Measurements from ENCODE around the gene ABHD2. TPM values are rescaled to one million over a fixed set of nuclear protein-coding genes. Genes with fewer than 3 reads are reported as not detected.

The ABHD2 gene
- total RNA-seq, 2 experiments from 2014 or later = 16.1 to 22.8 TPM

- Histone ChIP-seq H3K4me1 (ENCODE audit: insufficient read depth, low read length, poor library complexity, severe bottlenecking) (no peaks in the 10 kb centered on the region), H3K27ac (ENCODE audit: low read depth, low read length, poor library complexity, severe bottlenecking) (no peak overlapping the region), H3K4me3 (ENCODE audit: low read depth, low read length, poor library complexity, severe bottlenecking) (no peak overlapping the region), H2AFZ (ENCODE audit: low read length) (no peak overlapping the region), H3K9me3 (ENCODE audit: low read length) (no peaks in the 10 kb centered on the region), H3K79me2 (ENCODE audit: insufficient read depth, low read depth, low read length) (no peaks in the 10 kb centered on the region), H4K20me1 (ENCODE audit: insufficient read depth, low read length) (no peaks in the 10 kb centered on the region), H3K9me2 (ENCODE audit: insufficient read depth, low read length) (no peaks in the 10 kb centered on the region), H3K36me3 (ENCODE audit: insufficient read depth, low read length) (peaks cover 7% of the 10 kb centered on the region; the same call in 1 of the 2 replicates), H3K4me2 (ENCODE audit: low read length) (no peak overlapping the region)
- intact Hi-C loops (cut with micrococcal nuclease; ENCODE audit: unreplicated experiment) = loop anchor here (5.0 kb wide), 1 partner anchor 50 kb away; no protein-coding TSS in a partner anchor
- TF ChIP-seq, protein P1, sequence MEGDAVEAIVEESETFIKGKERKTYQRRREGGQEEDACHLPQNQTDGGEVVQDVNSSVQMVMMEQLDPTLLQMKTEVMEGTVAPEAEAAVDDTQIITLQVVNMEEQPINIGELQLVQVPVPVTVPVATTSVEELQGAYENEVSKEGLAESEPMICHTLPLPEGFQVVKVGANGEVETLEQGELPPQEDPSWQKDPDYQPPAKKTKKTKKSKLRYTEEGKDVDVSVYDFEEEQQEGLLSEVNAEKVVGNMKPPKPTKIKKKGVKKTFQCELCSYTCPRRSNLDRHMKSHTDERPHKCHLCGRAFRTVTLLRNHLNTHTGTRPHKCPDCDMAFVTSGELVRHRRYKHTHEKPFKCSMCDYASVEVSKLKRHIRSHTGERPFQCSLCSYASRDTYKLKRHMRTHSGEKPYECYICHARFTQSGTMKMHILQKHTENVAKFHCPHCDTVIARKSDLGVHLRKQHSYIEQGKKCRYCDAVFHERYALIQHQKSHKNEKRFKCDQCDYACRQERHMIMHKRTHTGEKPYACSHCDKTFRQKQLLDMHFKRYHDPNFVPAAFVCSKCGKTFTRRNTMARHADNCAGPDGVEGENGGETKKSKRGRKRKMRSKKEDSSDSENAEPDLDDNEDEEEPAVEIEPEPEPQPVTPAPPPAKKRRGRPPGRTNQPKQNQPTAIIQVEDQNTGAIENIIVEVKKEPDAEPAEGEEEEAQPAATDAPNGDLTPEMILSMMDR (conservative IDR thresholded peaks at IDR 0.05; ENCODE audit: low read length) = no peak
- TF ChIP-seq EZH2phosphoT487 (IDR thresholded peaks at IDR 0.05; ENCODE audit: borderline replicate concordance, low read depth, low read length) = no peak
- no TSS peak for BruUV-seq (replicated peaks)
- no peak for DNase-seq (ENCODE audit: low spot score)
- ChIA-PET POLR2A (no interaction called here), CTCF (ENCODE audit: unreplicated experiment) (no interaction called here)
Measured at GRCh38 chr15:89127054-89127702, 38.9 kb downstream of the ABHD2 start.

GRCh38 chr15:89128320-89129122 lies 40.3 kb downstream of the ABHD2 start:
- Histone ChIP-seq H3K79me2 (ENCODE audit: insufficient read depth, low read depth, low read length) (no peaks in the 10 kb centered on the region), H3K27ac (ENCODE audit: low read depth, low read length, poor library complexity, severe bottlenecking) (no peak overlapping the region), H3K9me2 (ENCODE audit: insufficient read depth, low read length) (no peaks in the 10 kb centered on the region), H2AFZ (ENCODE audit: low read length) (no peak overlapping the region), H3K36me3 (ENCODE audit: insufficient read depth, low read length) (peaks cover 7% of the 10 kb centered on the region; the same call in 1 of the 2 replicates), H3K4me2 (ENCODE audit: low read length) (no peak overlapping the region), H3K9me3 (ENCODE audit: low read length) (no peaks in the 10 kb centered on the region), H3K4me1 (ENCODE audit: insufficient read depth, low read length, poor library complexity, severe bottlenecking) (no peaks in the 10 kb centered on the region), H4K20me1 (ENCODE audit: insufficient read depth, low read length) (no peaks in the 10 kb centered on the region), H3K4me3 (ENCODE audit: low read depth, low read length, poor library complexity, severe bottlenecking) (no peak overlapping the region)
- DNase-seq (ENCODE audit: low spot score) = no peak
- BruUV-seq (replicated peaks) = no TSS peak
- TF ChIP-seq, protein P1 (conservative IDR thresholded peaks at IDR 0.05; ENCODE audit: low read length) = no peak
- TF ChIP-seq EZH2phosphoT487 (IDR thresholded peaks at IDR 0.05; ENCODE audit: borderline replicate concordance, low read depth, low read length) = no peak
- ChIA-PET CTCF (ENCODE audit: unreplicated experiment) (interaction anchor here (0.5 to 1.2 kb wide), 2 partner anchors 14 to 301 kb away, joined by 3 read pairs; no protein-coding TSS in a partner anchor), POLR2A (interaction anchor here (0.6 to 0.7 kb wide), 2 partner anchors 22 to 256 kb away, joined by 3 to 5 read pairs; no protein-coding TSS in a partner anchor)
- intact Hi-C loops (cut with micrococcal nuclease; ENCODE audit: unreplicated experiment) = loop anchor here (1.0 to 5.0 kb wide), 2 partner anchors 51 to 71 kb away; no protein-coding TSS in a partner anchor

Measured in OCI-LY7 (cell line).